Peyer's patch (tissue), 4 donors: ENCODE measurements around the gene RBM20.

Source experiments
- POLR2A ChIP-seq, 2 donors: fragments of 450-650 bp; IDR thresholded peaks; one replicate each; pipeline ENCODE4 v1.5.1; 2017; ENCODE audit warnings: antibody characterized with exemption in 2 of 2, mild to moderate bottlenecking in 2 of 2, moderate library complexity in 2 of 2
- TF ChIP-seq, protein P1 (sequence below), 6 experiments: fragments of 450-650 bp in 4 of 6; fragments of 200-600 bp in 2 of 6; sonication (generic) in 1 of 6; IDR thresholded peaks; one replicate each; pipeline ENCODE4 v1.5.1; 2017 to 2019; ENCODE audit warnings: antibody characterized with exemption in 6 of 6, mild to moderate bottlenecking in 3 of 6, moderate library complexity in 1 of 6

DNA sequence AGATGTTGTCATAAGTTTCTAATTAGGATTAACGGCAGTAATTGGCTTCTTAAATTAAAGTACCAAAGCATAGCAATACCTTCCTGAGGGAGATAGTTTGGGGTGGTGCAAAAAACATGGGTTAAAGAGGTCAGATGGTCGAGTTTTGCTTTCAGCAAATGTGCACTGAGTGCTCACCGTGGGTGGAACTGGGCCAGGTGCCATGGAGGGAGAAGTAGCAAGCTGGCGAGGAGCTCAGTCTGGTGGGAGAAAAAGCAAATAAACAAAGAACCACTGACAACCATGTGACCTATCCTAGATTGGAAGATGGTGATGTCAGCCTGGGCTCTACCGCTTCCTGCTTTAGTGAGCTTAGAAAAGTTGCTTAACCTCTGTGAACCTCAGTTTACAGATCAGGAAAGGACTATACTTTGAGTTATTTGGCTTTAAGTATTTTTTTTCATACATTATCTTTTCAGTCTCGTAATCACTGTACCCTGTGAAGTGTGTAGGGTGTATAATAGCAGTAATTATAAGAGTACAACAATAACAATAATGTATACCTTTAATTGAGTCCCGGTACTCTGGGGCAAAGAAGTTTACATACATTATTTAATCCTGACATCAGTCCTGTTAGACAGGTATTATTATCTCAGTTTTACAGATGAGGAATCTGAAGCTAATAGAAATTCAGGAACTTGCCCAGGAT lies 158.6 kb downstream of the RBM20 start:
- TF ChIP-seq, protein P1, sequence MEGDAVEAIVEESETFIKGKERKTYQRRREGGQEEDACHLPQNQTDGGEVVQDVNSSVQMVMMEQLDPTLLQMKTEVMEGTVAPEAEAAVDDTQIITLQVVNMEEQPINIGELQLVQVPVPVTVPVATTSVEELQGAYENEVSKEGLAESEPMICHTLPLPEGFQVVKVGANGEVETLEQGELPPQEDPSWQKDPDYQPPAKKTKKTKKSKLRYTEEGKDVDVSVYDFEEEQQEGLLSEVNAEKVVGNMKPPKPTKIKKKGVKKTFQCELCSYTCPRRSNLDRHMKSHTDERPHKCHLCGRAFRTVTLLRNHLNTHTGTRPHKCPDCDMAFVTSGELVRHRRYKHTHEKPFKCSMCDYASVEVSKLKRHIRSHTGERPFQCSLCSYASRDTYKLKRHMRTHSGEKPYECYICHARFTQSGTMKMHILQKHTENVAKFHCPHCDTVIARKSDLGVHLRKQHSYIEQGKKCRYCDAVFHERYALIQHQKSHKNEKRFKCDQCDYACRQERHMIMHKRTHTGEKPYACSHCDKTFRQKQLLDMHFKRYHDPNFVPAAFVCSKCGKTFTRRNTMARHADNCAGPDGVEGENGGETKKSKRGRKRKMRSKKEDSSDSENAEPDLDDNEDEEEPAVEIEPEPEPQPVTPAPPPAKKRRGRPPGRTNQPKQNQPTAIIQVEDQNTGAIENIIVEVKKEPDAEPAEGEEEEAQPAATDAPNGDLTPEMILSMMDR (IDR thresholded peaks at IDR 0.05) = no peak
- TF ChIP-seq POLR2A (IDR thresholded peaks at IDR 0.05) = no peak
